ENCODE data around the gene DNAJA2.
"Not testable (repeated sequence)": the region's sequence is repeated elsewhere in the genome, so short reads cannot be mapped to it uniquely, and the experiment has no call there.

DNAJA2 gene

GRCh38 chr16:46973207-46973995, at the start of gene DNAJA2:
TSS of gene DNAJA2 (minus strand) at chr16:46973674. CDS start at chr16:46973572, 102 bp downstream.
- DNase-seq: peak; percentile 93

GRCh38 chr16:47019568-47019967, 46.1 kb upstream of the DNAJA2 start:
- DNase-seq: no peak

GRCh38 chr16:47018223-47018891, 44.9 kb upstream of the DNAJA2 start:
- DNase-seq: no peak

- DNase-seq: no peak
Measured at GRCh38 chr16:47017636-47018035, 44.2 kb upstream of the DNAJA2 start.

- DNase-seq: no peak
Measured at GRCh38 chr16:47016700-47017133, 43.2 kb upstream of the DNAJA2 start.

GRCh38 chr16:47013910-47014309, 40.4 kb upstream of the DNAJA2 start:
- no peak for DNase-seq

GRCh38 chr16:47013172-47013571, 39.7 kb upstream of the DNAJA2 start:
- DNase-seq: no peak

DNA sequence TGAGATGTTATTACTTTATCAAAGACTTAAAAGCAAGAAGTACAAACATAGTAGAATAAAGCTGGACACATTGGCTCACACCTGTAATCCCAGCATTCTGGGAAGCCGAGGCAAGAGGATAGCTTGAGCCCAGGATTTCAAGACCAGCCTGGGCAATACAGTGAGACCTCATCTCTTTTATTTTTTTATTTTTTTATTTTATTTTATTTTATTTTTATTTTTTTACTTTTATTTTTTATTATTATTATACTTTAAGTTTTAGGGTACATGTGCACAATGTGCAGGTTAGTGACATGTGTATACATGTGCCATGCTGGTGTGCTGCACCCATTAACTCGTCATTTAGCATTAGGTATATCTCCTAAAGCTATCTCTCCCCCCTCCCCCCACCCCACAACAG, 37.3 kb upstream of the DNAJA2 start:
- not testable (repeated sequence) for DNase-seq

DNA sequence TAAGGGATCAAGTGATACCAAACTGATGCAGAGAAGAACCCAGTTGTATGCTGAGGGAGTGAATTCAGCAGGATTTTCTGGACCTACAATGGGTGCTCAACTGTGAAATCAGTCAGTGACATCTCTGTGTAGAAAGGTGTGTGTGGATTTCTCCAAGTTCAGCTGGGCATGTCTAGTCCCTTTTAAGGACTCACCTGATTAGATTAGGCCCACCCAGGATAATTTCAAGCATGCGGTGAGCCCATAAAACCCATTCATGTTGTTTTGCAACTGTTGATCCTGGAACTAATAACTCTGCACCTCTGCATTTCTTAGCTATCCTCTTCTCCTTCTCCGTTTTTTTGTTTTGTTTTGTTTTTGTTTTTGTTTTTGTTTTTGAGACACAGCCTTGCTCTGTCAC, 35.1 kb upstream of the DNAJA2 start:
- DNase-seq: no peak

DNA sequence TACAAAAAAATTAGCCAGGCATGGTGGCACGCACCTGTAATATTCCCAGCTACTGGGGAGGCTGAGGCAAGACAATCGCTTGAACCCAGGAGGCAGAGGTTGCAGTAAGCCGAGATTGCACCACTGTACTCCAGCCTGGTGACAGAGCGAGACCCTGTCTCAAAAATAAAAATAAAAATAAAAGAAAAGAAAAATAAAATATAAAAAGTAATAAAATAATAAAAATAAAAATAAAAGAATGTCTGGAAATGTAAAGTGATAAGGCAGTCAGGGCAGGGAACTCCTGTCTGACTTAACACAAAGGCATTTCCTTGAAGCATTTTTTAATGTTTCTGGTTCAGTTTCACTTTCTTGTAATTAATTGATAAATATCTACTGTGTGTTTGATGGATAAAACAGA, 34.7 kb upstream of the DNAJA2 start:
- DNase-seq: no peak

- no peak for DNase-seq
Measured at GRCh38 chr16:47004652-47005051, 31.2 kb upstream of the DNAJA2 start.

DNA sequence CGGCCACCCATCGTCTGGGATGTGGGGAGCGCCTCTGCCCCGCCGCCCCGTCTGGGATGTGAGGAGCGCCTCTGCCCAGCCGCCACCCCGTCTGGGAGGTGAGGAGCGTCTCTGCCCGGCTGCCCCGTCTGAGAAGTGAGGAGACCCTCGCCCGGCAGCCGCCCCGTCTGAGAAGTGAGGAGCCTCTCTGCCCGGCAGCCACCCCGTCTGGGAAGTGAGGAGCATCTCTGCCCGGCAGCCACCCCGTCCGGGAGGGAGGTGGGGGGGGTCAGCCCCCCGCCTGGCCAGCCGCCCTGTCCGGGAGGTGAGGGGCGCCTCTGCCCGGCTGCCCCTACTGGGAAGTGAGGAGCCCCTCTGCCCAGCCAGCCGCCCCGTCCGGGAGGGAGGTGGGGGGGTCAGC, 26.6 kb upstream of the DNAJA2 start:
- not testable (repeated sequence) for DNase-seq

GRCh38 chr16:46997844-46998243, 24.4 kb upstream of the DNAJA2 start:
- DNase-seq: no peak

GRCh38 chr16:46996952-46997458, 23.5 kb upstream of the DNAJA2 start:
- DNase-seq: no peak

GRCh38 chr16:46996391-46996790, 22.9 kb upstream of the DNAJA2 start:
- DNase-seq: no peak

GRCh38 chr16:46991729-46992704, 18.5 kb upstream of the DNAJA2 start:
- DNase-seq: no peak

- DNase-seq: no peak
Measured at GRCh38 chr16:46986896-46987295, 13.4 kb upstream of the DNAJA2 start.

DNA sequence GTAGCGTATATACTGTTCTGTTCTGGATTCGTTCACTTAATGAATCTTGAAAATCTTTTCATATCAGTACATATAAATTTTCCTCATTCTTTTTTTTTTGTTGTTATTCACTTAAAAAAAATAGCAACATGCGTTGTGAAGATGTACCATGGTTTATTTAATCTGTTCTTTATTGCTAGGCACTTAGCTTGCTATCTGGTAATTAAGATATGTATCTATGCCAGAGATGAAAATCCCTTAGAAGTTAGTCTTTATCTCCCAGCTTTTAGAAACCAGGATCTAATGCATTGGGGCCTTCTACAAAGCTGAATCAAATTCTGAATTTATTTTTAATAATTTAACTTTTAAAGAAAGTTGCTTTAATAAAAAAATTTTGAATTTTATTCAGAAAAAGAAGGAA, 13.0 kb upstream of the DNAJA2 start:
- DNase-seq: no peak

GRCh38 chr16:46982335-46982734, 8.9 kb upstream of the DNAJA2 start:
- no peak for DNase-seq

DNA sequence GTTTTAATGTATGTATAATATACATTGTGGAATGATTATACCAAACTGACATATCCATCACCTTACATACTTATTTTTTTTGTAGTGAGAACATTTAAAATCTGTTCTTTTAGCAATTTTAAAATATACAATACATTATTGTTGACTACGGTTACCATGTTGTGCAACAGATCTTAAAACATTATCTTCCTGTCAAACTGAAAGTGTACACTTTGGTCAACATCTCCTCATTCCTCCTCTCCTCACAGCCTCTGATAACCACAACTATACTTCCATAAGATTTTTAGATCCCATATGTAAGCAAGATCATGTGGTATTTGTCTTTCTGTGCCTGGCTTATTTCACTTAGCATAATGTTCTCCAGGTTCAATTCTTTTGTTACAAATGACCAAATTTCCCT, 7.5 kb upstream of the DNAJA2 start:
- no peak for DNase-seq

DNA sequence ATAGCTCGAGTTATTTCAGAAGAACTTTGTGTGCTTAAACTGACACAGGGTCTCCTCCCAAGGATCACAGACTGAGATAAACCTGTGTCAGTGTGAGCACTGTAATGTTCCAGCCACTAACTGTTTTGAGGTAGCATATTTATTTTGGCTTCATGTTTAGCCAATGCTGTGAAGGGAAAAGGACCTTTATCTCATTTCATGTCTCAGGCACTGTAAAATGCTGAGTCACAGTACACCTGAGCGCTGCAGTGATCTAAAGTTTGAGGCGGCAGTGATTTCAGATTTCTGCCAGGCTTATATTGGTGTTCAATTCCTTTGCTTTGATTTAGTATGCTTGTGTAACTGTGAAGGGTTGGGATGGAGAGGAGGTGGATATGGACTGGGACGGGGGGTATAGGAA, 3.1 kb upstream of the DNAJA2 start:
- DNase-seq: no peak

GRCh38 chr16:46975908-46976470, 2.5 kb upstream of the DNAJA2 start:
- DNase-seq: no peak

DNA sequence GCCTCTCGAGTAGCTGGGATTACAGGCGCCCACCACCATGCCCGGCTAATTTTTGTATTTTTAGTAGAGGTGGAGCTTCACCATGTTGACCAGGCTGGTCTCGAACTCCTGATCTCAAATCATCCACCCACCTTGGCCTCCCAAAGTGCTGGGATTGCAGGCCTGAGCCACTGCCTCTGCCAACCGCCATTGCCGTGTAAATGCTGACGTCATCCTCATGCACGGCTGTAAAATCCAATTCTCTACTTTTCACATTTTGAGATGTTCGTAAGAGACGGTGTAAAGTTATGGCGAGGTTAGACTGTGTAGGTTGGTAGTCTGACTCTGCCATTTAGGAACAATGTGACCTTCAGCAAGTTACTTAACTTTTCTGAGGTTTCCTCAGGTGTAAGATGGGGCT, 1.7 kb upstream of the DNAJA2 start:
- DNase-seq: no peak

Measured in right forelimb (tissue), 1 donor.